ENCODE results near the gene GNAI2.
"Not testable (repeated sequence)": the region's sequence is repeated elsewhere in the genome, so short reads cannot be mapped to it uniquely, and the experiment has no call there.

GNAI2 gene

DNA sequence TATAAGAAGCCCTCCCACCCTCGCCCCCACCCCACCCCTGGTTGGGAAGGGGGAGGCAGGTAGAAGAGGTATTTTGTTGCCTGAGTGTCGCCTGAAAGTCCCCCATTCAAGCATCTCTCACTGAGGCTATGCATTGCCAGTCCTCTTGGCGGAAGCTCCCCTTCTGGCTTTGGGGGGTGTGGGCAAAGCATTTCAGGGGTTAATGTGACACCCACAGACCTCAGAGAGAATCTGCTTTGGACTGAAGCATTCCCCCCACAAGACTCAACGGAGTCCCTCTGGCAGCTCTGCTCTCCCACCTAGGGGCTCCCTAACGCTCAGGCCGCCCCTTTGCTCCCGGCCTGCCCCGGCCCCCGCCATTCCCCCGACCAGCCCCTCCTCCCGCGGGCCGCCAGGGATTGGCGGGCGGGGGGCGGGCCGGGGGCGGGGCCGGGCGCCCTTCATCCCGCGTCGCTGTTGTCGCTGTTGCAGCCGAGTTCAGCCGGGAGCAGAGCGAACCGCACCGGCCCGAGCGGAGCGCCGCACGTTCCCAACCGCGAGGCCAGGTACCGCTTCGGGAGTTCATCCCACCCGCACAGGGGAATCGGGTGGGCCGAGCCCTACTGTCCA lies 31.1 kb upstream of the GNAI2 start, which contains the start of gene SLC38A3:
Gene SLC38A3 (plus strand): TSS at position 468 of the 609 bp plus-strand sequence. CDS start 8,929 bp downstream, outside the sequence.
- peaks cover 39% of the 10 kb centered on the region for H3K27me3 ChIP-seq (replicated peaks; ENCODE audit: control insufficient read depth, insufficient read depth, low read length, poor library complexity, severe bottlenecking)
- H3K27ac ChIP-seq (ENCODE audit: insufficient read depth, low read length, poor library complexity, severe bottlenecking), result no peak within 1 kb of the TSS
- H3K9me3 ChIP-seq (ENCODE audit: control insufficient read depth, low read length), result no peaks in the 10 kb centered on the region
- H3K36me3 ChIP-seq (ENCODE audit: control insufficient read depth, insufficient read depth, low read length), result no peaks in the 10 kb centered on the region
- peak within 1 kb of the TSS; percentile 39 for H3K4me3 ChIP-seq (ENCODE audit: insufficient read depth, low read depth, low read length, poor library complexity, severe bottlenecking)
- no peak for DNase-seq
- peaks cover 14% of the 10 kb centered on the region for H3K4me1 ChIP-seq (ENCODE audit: control insufficient read depth, insufficient read depth, low read length, poor library complexity, severe bottlenecking)

- peak overlapping the region; percentile 39 for H3K4me3 ChIP-seq (ENCODE audit: insufficient read depth, low read depth, low read length, poor library complexity, severe bottlenecking)
- H3K4me1 ChIP-seq (ENCODE audit: control insufficient read depth, insufficient read depth, low read length, poor library complexity, severe bottlenecking), result peaks cover 14% of the 10 kb centered on the region
- H3K36me3 ChIP-seq (ENCODE audit: control insufficient read depth, insufficient read depth, low read length), result no peaks in the 10 kb centered on the region
- H3K27ac ChIP-seq (ENCODE audit: insufficient read depth, low read length, poor library complexity, severe bottlenecking), result no peak overlapping the region
- no peaks in the 10 kb centered on the region for H3K9me3 ChIP-seq (ENCODE audit: control insufficient read depth, low read length)
- DNase-seq, result no peak
- H3K27me3 ChIP-seq (replicated peaks; ENCODE audit: control insufficient read depth, insufficient read depth, low read length, poor library complexity, severe bottlenecking), result peaks cover 39% of the 10 kb centered on the region
These were observed 30.4 kb upstream of the GNAI2 start for GRCh38 chr3:50205413-50206276.

- no peak overlapping the region for H3K4me3 ChIP-seq (ENCODE audit: insufficient read depth, low read depth, low read length, poor library complexity, severe bottlenecking)
- no peaks in the 10 kb centered on the region for H3K36me3 ChIP-seq (ENCODE audit: control insufficient read depth, insufficient read depth, low read length)
- peaks cover 14% of the 10 kb centered on the region for H3K4me1 ChIP-seq (ENCODE audit: control insufficient read depth, insufficient read depth, low read length, poor library complexity, severe bottlenecking)
- DNase-seq, result no peak
- H3K9me3 ChIP-seq (ENCODE audit: control insufficient read depth, low read length), result no peaks in the 10 kb centered on the region
- no peak overlapping the region for H3K27ac ChIP-seq (ENCODE audit: insufficient read depth, low read length, poor library complexity, severe bottlenecking)
- peaks cover 35% of the 10 kb centered on the region for H3K27me3 ChIP-seq (replicated peaks; ENCODE audit: control insufficient read depth, insufficient read depth, low read length, poor library complexity, severe bottlenecking)
These were observed 28.5 kb upstream of the GNAI2 start for GRCh38 chr3:50207359-50208042.

DNA sequence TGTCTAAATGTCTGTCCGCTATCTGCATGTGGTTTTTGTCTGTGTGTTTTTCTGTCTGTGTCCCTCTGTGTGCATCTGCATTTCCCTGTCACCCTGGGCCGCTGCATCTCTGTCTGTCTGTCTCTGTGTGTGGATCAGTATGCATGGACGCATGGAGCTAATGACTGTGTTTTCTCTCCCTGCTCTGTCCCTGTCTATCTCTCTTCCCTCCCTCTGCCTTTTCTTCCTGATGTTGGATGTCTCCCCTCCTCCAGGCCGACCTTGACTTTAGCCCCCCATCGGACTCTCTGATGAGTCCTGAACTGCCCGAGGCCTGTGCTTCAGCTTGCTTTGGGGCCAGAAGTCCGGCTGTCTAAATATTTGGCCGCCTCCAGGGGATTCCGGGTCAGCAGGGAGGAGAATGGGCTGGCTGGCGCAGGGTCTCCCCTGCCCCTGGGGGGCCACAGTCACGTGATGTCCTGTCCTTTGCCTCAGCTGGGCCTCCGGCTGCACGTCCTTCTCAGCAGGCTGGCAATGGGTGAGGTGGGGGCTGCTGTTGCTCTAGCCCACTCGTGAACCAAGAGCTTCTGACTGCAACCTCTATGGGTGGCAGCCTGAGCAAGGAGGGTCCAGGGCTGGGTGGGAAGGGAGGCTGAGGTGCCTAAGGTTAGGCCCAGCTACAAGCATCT lies 27.2 kb upstream of the GNAI2 start:
- H3K4me1 ChIP-seq (ENCODE audit: control insufficient read depth, insufficient read depth, low read length, poor library complexity, severe bottlenecking), result peaks cover 14% of the 10 kb centered on the region
- peaks cover 22% of the 10 kb centered on the region for H3K27me3 ChIP-seq (replicated peaks; ENCODE audit: control insufficient read depth, insufficient read depth, low read length, poor library complexity, severe bottlenecking)
- DNase-seq, result no peak
- no peak overlapping the region for H3K4me3 ChIP-seq (ENCODE audit: insufficient read depth, low read depth, low read length, poor library complexity, severe bottlenecking)
- no peaks in the 10 kb centered on the region for H3K9me3 ChIP-seq (ENCODE audit: control insufficient read depth, low read length)
- H3K36me3 ChIP-seq (ENCODE audit: control insufficient read depth, insufficient read depth, low read length), result no peaks in the 10 kb centered on the region
- no peak overlapping the region for H3K27ac ChIP-seq (ENCODE audit: insufficient read depth, low read length, poor library complexity, severe bottlenecking)

DNA sequence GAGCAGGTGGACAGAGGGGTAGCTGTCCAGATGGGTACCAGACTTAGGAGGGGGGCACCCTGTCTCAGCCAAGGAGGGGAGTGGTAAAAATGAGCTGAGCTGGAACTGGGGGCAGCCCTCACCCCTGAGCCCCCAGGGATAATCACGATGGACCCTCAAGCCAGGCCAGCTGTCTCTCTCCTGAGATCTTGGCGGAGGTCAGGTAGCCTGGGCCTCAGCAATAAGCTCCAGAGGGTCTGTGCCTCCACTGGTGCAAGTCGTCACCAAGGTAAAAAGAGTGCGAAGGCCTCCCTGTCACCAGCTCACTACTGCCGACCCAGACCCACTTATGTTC lies 25.9 kb upstream of the GNAI2 start:
- no peak for DNase-seq
- Histone ChIP-seq H3K27me3 (replicated peaks; ENCODE audit: control insufficient read depth, insufficient read depth, low read length, poor library complexity, severe bottlenecking) (peaks cover 10% of the 10 kb centered on the region), H3K4me1 (ENCODE audit: control insufficient read depth, insufficient read depth, low read length, poor library complexity, severe bottlenecking) (peaks cover 11% of the 10 kb centered on the region), H3K36me3 (ENCODE audit: control insufficient read depth, insufficient read depth, low read length) (no peaks in the 10 kb centered on the region), H3K27ac (ENCODE audit: insufficient read depth, low read length, poor library complexity, severe bottlenecking) (no peak overlapping the region), H3K4me3 (ENCODE audit: insufficient read depth, low read depth, low read length, poor library complexity, severe bottlenecking) (no peak overlapping the region), H3K9me3 (ENCODE audit: control insufficient read depth, low read length) (no peaks in the 10 kb centered on the region)

DNA sequence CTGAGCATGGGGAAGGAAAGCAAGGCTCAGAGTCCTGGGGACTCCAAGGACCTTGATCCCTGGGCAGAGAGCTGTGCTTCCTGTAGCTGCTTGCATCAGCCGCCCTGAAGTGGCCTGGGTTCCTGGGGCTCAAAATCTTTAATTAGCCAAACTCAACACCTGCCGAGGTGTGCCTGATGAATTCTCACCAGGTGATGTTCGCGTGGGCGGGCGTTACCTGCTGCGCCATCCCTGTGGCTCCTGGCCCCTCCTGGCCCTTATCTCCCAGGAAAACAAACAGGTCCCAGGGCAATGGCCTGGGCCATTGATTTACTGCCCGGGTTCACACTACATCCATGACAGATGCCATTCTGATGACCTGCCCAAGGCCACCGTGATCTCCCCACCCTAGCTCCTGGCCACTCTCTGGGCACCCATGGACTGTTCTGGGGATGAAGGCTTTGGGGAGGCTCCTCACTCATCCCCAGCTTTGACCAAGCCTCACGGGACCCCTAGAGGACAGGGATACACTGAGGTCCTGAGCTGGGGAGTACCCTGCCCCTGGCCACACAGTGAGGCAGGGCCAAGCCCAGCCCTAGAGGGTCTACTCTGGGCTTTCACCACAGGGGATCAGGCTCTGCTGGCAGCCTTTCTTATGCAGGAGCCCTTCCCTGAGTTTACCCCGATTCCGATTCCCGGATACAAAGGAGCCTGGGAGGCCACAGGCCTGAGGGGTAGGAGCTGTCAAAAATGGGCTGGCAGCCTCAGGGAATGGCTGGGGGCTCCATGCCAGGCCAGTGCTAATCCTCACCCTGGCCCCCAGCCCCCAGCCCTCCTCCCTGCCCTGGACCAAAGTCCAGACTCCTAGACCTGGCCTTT lies 25.3 kb upstream of the GNAI2 start:
- no peak overlapping the region for H3K4me3 ChIP-seq (ENCODE audit: insufficient read depth, low read depth, low read length, poor library complexity, severe bottlenecking)
- no peak for DNase-seq
- H3K36me3 ChIP-seq (ENCODE audit: control insufficient read depth, insufficient read depth, low read length), result no peaks in the 10 kb centered on the region
- no peaks in the 10 kb centered on the region for H3K9me3 ChIP-seq (ENCODE audit: control insufficient read depth, low read length)
- H3K27ac ChIP-seq (ENCODE audit: insufficient read depth, low read length, poor library complexity, severe bottlenecking), result no peak overlapping the region
- H3K27me3 ChIP-seq (replicated peaks; ENCODE audit: control insufficient read depth, insufficient read depth, low read length, poor library complexity, severe bottlenecking), result peaks cover 5% of the 10 kb centered on the region
- peaks cover 5% of the 10 kb centered on the region for H3K4me1 ChIP-seq (ENCODE audit: control insufficient read depth, insufficient read depth, low read length, poor library complexity, severe bottlenecking)

GRCh38 chr3:50211368-50211717 lies 24.7 kb upstream of the GNAI2 start:
- not testable (repeated sequence) for H3K27ac ChIP-seq (ENCODE audit: insufficient read depth, low read length, poor library complexity, severe bottlenecking); H3K4me3 ChIP-seq (ENCODE audit: insufficient read depth, low read depth, low read length, poor library complexity, severe bottlenecking); DNase-seq; H3K36me3 ChIP-seq (ENCODE audit: control insufficient read depth, insufficient read depth, low read length); H3K27me3 ChIP-seq (replicated peaks; ENCODE audit: control insufficient read depth, insufficient read depth, low read length, poor library complexity, severe bottlenecking); H3K4me1 ChIP-seq (ENCODE audit: control insufficient read depth, insufficient read depth, low read length, poor library complexity, severe bottlenecking); H3K9me3 ChIP-seq (ENCODE audit: control insufficient read depth, low read length)

DNA sequence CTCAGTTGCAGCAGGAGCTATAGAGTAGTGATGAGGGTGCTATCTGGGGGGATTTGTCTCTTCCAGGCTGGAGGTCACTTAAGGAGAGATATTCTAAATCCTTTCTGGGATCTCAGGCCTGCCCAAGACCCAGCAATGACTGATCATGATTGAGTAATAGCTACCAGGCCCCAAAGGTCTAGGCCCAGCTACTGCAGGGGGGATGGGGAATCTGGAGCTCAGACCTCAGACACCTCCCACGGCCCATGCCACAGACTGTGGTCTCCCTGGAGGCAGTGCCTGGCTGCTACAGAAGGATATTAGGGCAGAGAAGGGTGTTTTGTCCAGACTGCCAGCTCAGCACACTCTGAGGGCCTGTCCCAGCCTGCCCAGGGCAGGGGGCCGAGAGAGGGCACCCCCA lies 24.1 kb upstream of the GNAI2 start:
- Histone ChIP-seq H3K4me1 (ENCODE audit: control insufficient read depth, insufficient read depth, low read length, poor library complexity, severe bottlenecking) (no peaks in the 10 kb centered on the region), H3K27ac (ENCODE audit: insufficient read depth, low read length, poor library complexity, severe bottlenecking) (no peak overlapping the region), H3K27me3 (replicated peaks; ENCODE audit: control insufficient read depth, insufficient read depth, low read length, poor library complexity, severe bottlenecking) (no peaks in the 10 kb centered on the region), H3K36me3 (ENCODE audit: control insufficient read depth, insufficient read depth, low read length) (no peaks in the 10 kb centered on the region), H3K4me3 (ENCODE audit: insufficient read depth, low read depth, low read length, poor library complexity, severe bottlenecking) (no peak overlapping the region), H3K9me3 (ENCODE audit: control insufficient read depth, low read length) (no peaks in the 10 kb centered on the region)
- no peak for DNase-seq

DNA sequence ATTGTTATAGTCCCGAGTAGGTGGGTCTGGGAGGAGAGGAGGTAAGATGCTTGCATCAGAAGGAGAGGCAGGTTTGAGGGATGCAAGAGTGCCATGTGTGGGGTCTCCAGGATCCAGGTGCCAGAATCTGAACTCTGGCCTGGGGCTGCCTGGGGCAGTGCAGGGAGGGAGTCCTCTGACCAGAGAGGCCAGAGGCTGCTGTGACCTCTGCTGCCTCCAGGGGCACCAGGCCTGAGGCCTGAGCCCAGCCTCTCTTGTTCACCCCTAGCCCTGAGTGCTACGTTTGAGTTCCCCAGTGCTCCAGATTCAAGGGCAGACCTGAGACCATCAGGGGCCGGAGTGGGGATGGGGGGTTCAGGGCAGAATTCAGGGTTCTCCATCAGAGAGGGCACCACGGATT lies 23.5 kb upstream of the GNAI2 start:
- H3K4me3 ChIP-seq (ENCODE audit: insufficient read depth, low read depth, low read length, poor library complexity, severe bottlenecking), result no peak overlapping the region
- H3K27ac ChIP-seq (ENCODE audit: insufficient read depth, low read length, poor library complexity, severe bottlenecking), result no peak overlapping the region
- no peaks in the 10 kb centered on the region for H3K27me3 ChIP-seq (replicated peaks; ENCODE audit: control insufficient read depth, insufficient read depth, low read length, poor library complexity, severe bottlenecking)
- no peaks in the 10 kb centered on the region for H3K9me3 ChIP-seq (ENCODE audit: control insufficient read depth, low read length)
- H3K36me3 ChIP-seq (ENCODE audit: control insufficient read depth, insufficient read depth, low read length), result no peaks in the 10 kb centered on the region
- no peaks in the 10 kb centered on the region for H3K4me1 ChIP-seq (ENCODE audit: control insufficient read depth, insufficient read depth, low read length, poor library complexity, severe bottlenecking)
- no peak for DNase-seq
